HG03342 (cell line): ENCODE measurements around the gene DCUN1D1.
A peak's percentile ranks its signal among the peaks of the same experiment; 100 is the strongest.

Experiments used
- ATAC-seq: cut with Tn5 transposase; IDR thresholded peaks from one replicate; pipeline ENCODE4 v1.9.1; 2021; ENCODE audit warnings: mild to moderate bottlenecking, moderate library complexity; ENCODE audit not compliant: unreplicated experiment

The DCUN1D1 gene

GRCh38 chr3:182937293-182938051 lies 42.9 kb downstream of the DCUN1D1 start:
- ATAC-seq = peak; percentile 88

DNA sequence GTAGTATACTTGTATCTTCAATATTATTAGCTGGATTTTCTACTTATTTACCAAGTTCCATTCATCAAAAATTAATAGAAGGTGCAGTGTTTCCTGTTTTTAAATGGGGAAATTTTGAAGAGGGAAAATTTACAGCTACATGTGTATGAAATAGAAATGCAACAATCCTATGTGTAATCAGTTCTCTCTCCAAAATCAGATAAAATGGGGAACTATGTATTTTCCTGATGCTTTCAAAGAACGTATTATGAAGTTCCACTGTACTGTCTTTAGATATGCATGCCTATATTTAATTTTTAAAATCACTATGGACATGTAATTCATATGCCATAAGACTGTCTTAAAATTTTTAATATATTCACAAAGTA lies 43.4 kb downstream of the DCUN1D1 start:
- no peak for ATAC-seq

- no peak for ATAC-seq
Observed at GRCh38 chr3:182936239-182936917, 44.0 kb downstream of the DCUN1D1 start.

DNA sequence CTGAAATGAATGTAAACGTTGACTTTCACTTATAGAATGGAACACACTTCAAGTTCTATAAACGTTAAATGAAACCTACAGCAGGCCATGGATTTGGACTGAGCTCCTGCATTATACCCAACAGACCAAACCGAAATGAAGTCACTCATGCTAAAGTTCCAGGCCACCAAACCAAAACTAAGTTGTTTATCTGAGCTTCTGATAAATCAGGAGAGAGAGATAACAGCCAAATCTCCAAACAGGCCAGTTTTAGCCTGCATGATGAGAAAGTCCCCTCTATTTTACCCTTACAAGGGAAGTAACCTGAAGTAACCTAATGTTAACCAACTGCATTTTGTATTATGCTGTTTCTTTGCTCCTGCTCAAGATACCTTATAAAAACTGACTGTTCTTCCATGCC lies 44.5 kb downstream of the DCUN1D1 start:
- ATAC-seq = no peak

DNA sequence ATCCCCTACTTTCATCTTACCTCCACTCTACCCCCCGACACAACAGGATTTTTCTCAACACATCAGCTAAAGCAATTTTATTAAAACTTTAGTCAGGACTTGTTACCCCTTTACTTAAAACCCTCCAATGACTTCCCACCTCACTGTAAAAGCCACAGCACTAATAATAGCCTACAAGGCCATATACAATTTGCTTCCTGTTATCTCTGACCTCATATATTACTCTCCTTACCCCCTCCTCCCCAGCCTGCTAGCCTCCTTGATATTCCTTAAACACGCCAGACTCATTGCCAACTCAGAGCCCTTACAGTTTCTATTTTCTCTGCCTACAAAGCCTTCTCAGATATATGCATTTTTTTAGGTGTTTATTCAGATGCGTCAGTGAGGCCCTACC lies 54.4 kb downstream of the DCUN1D1 start:
- peak; percentile 28 for ATAC-seq

DNA sequence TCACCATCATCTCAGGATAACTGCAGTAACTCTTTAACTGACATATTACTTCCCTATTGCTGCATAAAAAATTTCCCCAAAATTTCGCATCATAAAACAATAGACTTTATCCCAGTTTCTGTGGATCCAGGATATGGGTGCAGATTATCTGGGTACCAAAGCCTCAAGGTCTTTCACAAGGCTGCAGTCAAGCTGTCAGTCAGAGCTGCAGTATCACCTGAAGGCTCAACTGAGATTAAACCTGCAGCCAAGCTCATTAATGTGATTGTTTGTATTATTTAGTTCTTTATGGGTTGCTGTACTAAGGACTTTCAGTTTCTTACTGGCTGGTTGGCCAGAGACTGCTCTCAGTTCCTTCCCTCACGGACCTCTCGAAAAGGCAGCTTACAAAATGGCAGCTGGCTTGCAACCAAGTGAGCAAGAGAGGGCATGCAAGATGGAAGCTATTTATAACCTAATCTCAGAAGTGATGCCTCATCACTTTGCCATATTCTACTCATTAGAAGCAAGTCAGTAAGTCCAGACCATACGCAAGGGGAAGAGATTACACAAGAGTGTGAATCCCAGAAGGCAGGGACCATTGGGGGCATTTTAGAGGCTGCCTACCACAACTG lies 54.9 kb downstream of the DCUN1D1 start:
- ATAC-seq = peak; percentile 95

DNA sequence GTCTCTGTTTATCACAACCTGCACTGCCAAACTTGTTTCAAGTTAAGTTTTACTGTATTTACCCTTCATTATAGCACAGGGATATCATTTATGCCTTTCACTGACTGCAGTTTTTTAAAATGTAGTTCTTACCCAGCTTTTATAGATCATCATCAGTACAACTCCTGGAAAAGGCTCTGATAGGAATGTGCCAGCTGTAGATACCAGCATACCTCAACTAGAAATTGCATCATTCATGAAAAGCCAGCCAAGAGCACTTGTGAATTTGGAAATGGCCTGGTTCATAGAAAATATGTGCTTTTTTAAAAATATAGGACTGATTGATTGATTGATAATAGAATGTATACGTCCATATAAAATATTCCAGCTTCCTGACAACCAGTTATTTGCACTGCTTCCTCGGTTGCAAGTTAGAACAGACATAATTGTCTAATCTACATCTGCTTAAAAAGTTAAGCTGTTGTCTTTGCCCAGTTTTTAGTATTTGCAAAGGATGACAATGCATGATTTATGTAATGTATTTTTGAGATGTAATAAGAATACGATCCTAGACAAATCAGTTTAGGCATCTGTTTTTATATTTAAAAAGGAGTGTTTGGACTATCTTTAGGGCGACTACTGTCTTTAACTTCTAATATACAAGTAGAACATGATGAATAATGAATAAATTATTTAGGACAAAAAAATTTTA lies 58.5 kb downstream of the DCUN1D1 start:
- ATAC-seq = no peak

- ATAC-seq = no peak
Observed at GRCh38 chr3:182920515-182921084, 59.7 kb downstream of the DCUN1D1 start.

GRCh38 chr3:182919866-182920357 lies 60.4 kb downstream of the DCUN1D1 start:
- no peak for ATAC-seq

DNA sequence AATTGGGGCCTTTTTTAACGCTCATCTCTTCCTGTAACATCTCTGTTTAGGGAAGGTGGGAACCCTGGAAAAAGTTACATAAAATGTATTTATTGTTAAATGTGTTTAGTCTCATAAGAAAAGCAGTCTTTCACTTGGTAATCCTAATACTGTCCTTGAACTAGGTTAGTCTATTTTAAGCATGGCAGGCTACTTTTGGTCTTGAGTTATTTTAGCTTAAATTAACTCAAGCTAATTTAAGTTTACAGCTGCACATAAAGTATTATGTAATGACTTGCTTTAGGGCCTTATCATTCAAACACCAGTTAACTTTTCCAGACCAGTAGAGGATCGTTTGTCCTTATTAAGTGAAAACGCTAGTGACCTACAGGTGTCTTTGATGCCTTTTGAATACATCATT lies 63.2 kb downstream of the DCUN1D1 start:
- no peak for ATAC-seq

DNA sequence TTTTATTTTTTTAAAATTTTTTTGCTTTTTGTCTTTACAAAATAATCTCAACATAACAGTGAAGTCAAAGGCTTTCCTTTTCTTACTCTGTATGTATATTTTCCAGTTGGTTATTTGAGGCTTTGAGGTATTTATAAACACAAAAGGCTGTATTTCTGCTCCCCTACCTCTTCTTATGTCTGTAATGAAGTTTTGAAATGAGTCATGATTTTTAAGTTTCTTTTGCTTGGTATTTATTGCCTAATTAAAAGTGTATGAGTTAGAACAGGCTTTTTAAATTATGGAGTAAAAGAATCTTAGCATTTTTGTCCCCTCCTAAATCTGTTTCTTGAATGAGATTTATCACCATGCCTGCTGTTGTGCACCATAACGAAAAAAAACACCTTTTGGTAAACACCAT lies 66.0 kb downstream of the DCUN1D1 start:
- peak; percentile 52 for ATAC-seq

GRCh38 chr3:182913889-182914288 lies 66.4 kb downstream of the DCUN1D1 start:
- peak; percentile 85 for ATAC-seq

DNA sequence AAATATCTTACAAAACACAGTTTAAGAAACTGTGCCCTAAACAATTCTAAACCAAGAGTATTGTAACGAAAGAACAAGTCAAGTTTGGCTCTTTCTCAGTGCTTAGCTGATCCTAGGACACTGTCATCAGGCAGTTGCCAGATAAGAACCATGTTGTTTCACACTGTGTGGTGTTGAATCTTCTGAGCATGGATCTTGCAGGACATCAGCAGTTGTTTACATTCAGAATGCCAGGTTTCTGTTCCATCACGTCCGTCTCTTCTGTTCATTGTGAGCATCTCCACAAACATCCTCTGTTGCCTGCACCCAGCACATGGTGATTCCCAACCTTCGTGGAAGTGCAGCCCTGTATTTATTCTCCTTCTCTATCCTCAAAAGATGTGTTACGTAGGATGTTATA lies 67.9 kb downstream of the DCUN1D1 start:
- ATAC-seq = no peak

GRCh38 chr3:182911782-182912111 lies 68.6 kb downstream of the DCUN1D1 start:
- ATAC-seq = no peak

DNA sequence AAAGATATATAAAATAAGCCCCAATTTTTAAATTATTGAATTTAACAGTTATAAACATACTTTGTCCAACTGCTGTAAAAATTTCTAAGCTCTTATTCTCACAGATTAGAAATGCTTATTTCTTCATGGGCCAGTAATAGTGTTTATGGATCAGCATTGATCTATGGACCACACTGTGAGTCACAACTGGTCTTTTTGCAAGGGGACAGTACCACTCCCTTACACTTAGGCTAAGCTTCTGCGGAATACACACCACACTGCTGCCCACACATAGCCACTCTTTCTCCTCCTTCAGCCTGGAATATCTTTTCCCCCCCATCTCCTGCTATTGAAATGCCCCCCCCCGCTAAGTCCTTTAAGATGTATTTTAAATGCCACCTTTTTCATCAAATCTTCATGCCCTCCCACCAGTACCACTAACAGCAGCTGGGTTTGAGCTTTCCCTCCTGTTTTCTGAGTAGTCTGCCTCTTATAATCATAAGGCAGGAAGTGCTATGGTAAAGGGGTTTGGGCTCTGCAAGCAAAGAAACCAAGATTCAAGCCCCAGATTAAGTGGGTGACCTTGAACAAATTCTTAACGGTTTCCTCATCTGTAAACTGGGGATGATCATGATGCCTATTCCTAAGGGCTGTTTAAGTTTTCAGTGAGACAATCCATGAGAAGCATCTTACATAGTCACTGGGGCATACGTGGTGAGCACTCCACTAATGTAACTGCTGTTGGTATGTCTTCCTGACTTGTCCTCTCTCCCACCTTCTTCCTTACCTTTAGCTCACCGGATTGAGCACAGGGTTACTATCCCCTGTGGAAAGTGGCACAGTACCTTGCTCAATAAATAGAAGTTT lies 69.2 kb downstream of the DCUN1D1 start:
- no peak for ATAC-seq

- no peak for ATAC-seq
Observed at GRCh38 chr3:182909318-182910040, 70.9 kb downstream of the DCUN1D1 start.

DNA sequence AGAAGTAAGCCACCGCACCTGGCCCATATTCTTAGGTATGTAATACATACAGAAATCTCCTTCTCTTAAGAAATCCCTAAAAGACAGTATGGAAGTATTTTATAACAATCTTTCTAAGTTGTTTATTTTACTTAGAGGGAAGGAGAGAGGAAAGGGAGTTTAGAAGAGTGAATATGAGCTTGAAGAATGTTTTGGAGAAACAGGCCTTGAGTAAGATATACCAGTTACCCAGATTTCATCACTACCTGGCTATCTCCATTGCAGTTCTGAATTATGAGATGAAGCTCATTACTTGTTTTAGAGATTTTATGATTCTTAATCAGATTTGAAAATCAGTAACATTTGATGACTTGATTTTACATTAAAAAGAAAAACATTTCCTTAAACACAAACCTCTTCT lies 71.9 kb downstream of the DCUN1D1 start:
- ATAC-seq = no peak

DNA sequence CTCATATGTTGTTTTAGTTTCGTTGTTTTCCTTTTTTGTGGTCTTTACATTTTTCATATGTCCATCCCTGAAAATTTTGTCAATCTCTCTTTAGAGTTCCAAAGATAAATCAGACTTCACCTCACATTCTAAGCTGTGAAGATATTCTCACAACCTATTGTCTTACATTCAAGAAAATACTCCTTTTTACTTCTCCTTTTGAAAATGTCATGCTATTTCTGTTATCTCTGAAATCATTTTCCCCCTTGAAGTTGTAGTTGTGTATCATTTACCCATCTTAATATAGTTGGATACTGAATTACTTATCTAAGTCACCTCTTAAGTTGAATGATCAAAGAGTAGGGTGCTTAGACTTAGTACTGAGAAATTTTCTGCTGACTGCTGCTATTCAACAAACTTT lies 74.3 kb downstream of the DCUN1D1 start:
- ATAC-seq = peak; percentile 49

GRCh38 chr3:182905623-182906022 lies 74.7 kb downstream of the DCUN1D1 start:
- no peak for ATAC-seq

DNA sequence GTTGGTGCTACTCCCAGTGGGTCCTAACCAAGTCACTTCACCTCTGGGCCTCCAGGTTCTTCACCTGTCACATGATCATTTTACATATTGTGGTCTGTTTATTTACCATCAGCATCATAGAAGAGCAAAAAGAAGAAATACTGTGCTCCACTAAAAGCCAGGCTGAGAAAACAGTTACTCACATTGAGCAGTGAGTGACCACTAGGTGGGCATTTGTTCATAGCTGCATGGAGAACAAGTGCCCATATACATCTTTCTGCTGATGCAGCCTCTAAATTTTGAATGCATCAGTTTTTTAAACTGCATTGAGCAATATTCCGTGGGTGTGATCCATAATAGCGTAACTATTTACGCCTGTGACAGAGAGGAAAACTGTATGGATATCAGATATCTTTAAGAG lies 76.2 kb downstream of the DCUN1D1 start:
- ATAC-seq = no peak
